ENCODE data around the gene TMA7. TPM values are rescaled to one million over a fixed set of nuclear protein-coding genes. Genes with fewer than 3 reads are reported as not detected.

The TMA7 gene
- total and polyA plus RNA-seq, 9 of the 15 experiments (the other 6 are each of a cell fraction or from before 2014, with no cell fraction given), result 209 to 1,003 (median 486) TPM

DNA sequence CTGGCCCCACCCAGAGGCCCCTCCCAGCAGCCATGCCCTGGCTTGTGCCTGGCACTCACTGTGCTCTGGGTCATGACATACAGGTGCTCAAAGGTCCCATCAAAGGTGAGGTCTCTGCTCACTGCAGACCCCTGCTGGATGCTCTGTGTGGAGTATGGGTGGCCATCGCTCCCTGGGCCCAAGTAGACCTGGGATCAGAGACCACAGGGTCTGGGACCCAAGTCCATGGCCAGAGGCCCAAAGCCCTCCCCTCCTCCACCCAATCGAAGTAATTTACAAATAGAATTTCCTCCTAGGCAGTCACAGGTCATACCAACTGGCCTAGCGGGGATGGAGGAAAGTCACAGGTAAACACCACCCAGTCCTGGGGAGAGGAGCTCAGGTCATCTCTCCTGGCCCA is 17.8 kb upstream of the TMA7 start:
- no peak for FAIRE-seq

More for the DNA sequence above, 17.8 kb upstream of the TMA7 start:
- BruUV-seq (replicated peaks), result no TSS peak
- Histone ChIP-seq H3K4me2 (ENCODE audit: insufficient read depth, low read length) (no peak overlapping the region), H3K4me3 (no peak overlapping the region), H4K20me1 (replicated peaks; ENCODE audit: control insufficient read depth, insufficient read depth, low read length) (no peaks in the 10 kb centered on the region), H3K4me1 (replicated peaks in 1 of 2; ENCODE audit: control insufficient read depth in 2 of 2, insufficient read depth in 2 of 2, low read length in 2 of 2) (peaks cover 0 to 27% of the 10 kb centered on the region in 2 experiments; a peak in 2 of 5 replicates), H3K9ac (ENCODE audit: insufficient read depth in 1 of 2, low read depth in 2 of 2, low read length in 2 of 2) (no peak overlapping the region), H3K79me2 (ENCODE audit: control insufficient read depth, insufficient read depth, low read length) (no peaks in the 10 kb centered on the region), H3K9me3 (replicated peaks; ENCODE audit: control insufficient read depth, insufficient read depth, low read depth, low read length) (no peaks in the 10 kb centered on the region), H3K27me3 (ENCODE audit: control insufficient read depth in 2 of 2, insufficient read depth in 2 of 2, low read length in 2 of 2) (no peaks in the 10 kb centered on the region), H3K36me3 (ENCODE audit: control insufficient read depth, insufficient read depth, low read length) (no peaks in the 10 kb centered on the region), H2AFZ (ENCODE audit: low read depth, low read length) (no peak overlapping the region), H3K9me1 (ENCODE audit: control insufficient read depth, insufficient read depth, low read length) (no peaks in the 10 kb centered on the region), H3K27ac (ENCODE audit: extremely low read depth, low read depth, low read length) (no peak overlapping the region)
- no peak for TF ChIP-seq HLTF (IDR thresholded peaks at IDR 0.05)
- TF ChIP-seq, protein P1, sequence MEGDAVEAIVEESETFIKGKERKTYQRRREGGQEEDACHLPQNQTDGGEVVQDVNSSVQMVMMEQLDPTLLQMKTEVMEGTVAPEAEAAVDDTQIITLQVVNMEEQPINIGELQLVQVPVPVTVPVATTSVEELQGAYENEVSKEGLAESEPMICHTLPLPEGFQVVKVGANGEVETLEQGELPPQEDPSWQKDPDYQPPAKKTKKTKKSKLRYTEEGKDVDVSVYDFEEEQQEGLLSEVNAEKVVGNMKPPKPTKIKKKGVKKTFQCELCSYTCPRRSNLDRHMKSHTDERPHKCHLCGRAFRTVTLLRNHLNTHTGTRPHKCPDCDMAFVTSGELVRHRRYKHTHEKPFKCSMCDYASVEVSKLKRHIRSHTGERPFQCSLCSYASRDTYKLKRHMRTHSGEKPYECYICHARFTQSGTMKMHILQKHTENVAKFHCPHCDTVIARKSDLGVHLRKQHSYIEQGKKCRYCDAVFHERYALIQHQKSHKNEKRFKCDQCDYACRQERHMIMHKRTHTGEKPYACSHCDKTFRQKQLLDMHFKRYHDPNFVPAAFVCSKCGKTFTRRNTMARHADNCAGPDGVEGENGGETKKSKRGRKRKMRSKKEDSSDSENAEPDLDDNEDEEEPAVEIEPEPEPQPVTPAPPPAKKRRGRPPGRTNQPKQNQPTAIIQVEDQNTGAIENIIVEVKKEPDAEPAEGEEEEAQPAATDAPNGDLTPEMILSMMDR (IDR thresholded peaks at IDR 0.05 in 2 of 3, conservative IDR thresholded peaks at IDR 0.05 in 1 of 3; ENCODE audit: insufficient read depth in 2 of 3, low read depth in 1 of 3, low read length in 3 of 3), result peak in 1 of 3 experiments; percentile 6; a peak in 1 of 6 replicates
- intact Hi-C loops (cut with micrococcal nuclease), result no loop called here
- WGBS (ENCODE audit: insufficient coverage, low coverage, missing lambda C conversion rate), result 77% methylated on average over 3 of the region's 3 CpGs
- ATAC-seq (no peak), DNase-seq (ENCODE audit: extremely low read depth in 1 of 4, low spot score in 3 of 4) (no peak)
- ChIA-PET POLR2A (interaction anchor here (0.6 to 1.0 kb wide), 3 partner anchors 10 to 187 kb away, joined by 3 to 4 read pairs (median 4); partner anchors contain the start of gene UQCRC1), CTCF (ENCODE audit: low intra/inter-chr PET ratio) (no interaction called here)
- in situ Hi-C loops (cut with MboI), result no loop called here

Data from K562 (cell line).